ENCODE measurements around the gene CEP112.
"Not testable (repeated sequence)": the region's sequence is repeated elsewhere in the genome, so short reads cannot be mapped to it uniquely, and the experiment has no call there.

DNA sequence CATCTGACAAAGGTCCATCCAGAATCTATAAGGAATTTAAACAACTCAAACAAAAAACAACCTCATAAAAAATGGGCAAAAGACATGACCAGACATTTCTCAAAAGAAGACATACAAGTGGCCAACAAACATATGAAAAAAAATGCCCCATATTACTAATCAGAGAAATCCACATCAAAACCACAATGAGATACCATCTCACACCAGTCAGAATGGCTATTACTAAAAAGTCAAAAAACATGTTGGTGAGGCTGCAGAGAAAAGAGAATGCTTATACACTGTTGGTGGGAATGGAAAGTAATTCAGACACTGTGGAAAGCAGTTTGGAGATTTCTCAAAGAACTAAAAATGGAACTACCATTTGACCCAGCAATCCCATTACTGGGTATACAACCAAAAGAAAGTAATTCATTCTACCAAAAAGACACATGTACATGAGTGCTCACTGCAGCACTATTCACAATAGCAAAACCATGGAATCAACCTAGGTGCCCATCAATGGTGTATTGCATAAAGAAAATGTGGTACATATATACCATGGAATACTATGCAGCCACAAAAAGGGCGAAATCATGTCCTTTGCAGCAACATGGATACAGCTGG lies 409.7 kb downstream of the CEP112 start:
- TF ChIP-seq CTCF (IDR thresholded peaks at IDR 0.05; ENCODE audit: poor library complexity, severe bottlenecking); MXI1 (conservative IDR thresholded peaks at IDR 0.05; ENCODE audit: poor library complexity, severe bottlenecking); REST (IDR thresholded peaks at IDR 0.05; ENCODE audit: borderline replicate concordance); SMC3 (conservative IDR thresholded peaks at IDR 0.05; ENCODE audit: poor library complexity); POLR2AphosphoS5 (IDR thresholded peaks at IDR 0.05); TAF1 (IDR thresholded peaks at IDR 0.05; ENCODE audit: low read depth); EZH2 (IDR thresholded peaks at IDR 0.05; ENCODE audit: borderline replicate concordance, insufficient read depth, low read length, poor library complexity, severe bottlenecking); RAD21 (conservative IDR thresholded peaks at IDR 0.05); EP300 (conservative IDR thresholded peaks at IDR 0.05; ENCODE audit: poor library complexity, severe bottlenecking): not testable (repeated sequence)

Measured in neural cell (in vitro differentiated cells).